Measurements from ENCODE around the gene ZSWIM7. TPM values are rescaled to one million over a fixed set of nuclear protein-coding genes. Genes with fewer than 3 reads are reported as not detected.

The ZSWIM7 gene
- total RNA-seq, 1 experiment from 2014 or later: 37.8 TPM

GRCh38 chr17:15929941-15930340 is 69.6 kb downstream of the ZSWIM7 start:
- Histone ChIP-seq H2BK12ac (ENCODE audit: insufficient read length, low read depth, low read length) (no peak overlapping the region), H3K9ac (ENCODE audit: extremely low read depth, insufficient read length, low read length) (no peak overlapping the region), H3K27ac (ENCODE audit: insufficient read length, low read depth, low read length) (no peak overlapping the region), H3K79me2 (ENCODE audit: insufficient read depth, low read length) (no peaks in the 10 kb centered on the region), H2AFZ (ENCODE audit: low read length) (no peak overlapping the region), H2BK5ac (ENCODE audit: insufficient read length, low read length) (no peak overlapping the region), H4K5ac (ENCODE audit: insufficient read length, low read depth, low read length) (no peak overlapping the region), H3K23me2 (ENCODE audit: insufficient read length, low read depth, low read length, poor library complexity, severe bottlenecking) (no peaks in the 10 kb centered on the region), H3T11ph (ENCODE audit: low read length) (no peak overlapping the region), H3K56ac (ENCODE audit: insufficient read length, low read depth, low read length) (no peak overlapping the region), H4K91ac (ENCODE audit: insufficient read length, low read depth, low read length) (no peak overlapping the region), H3K23ac (ENCODE audit: insufficient read length, low read depth, low read length) (no peak overlapping the region), H3K4ac (ENCODE audit: low read depth, low read length) (no peak overlapping the region), H2BK120ac (ENCODE audit: low read depth, low read length, poor library complexity, severe bottlenecking) (no peak overlapping the region), H4K8ac (replicated peaks; ENCODE audit: insufficient read length, low read depth, low read length) (no peak overlapping the region), H2AK5ac (ENCODE audit: insufficient read length, low read length) (no peak overlapping the region), H3K79me1 (ENCODE audit: insufficient read depth, low read depth, low read length, poor library complexity, severe bottlenecking) (no peaks in the 10 kb centered on the region), H3K4me1 (ENCODE audit: insufficient read depth, low read length) (no peaks in the 10 kb centered on the region), H3K9me3 (ENCODE audit: control insufficient read depth, low read depth, low read length) (no peaks in the 10 kb centered on the region), H4K20me1 (ENCODE audit: control insufficient read depth, insufficient read depth, insufficient read length) (no peaks in the 10 kb centered on the region), H3K14ac (ENCODE audit: insufficient read depth, low read length) (no peak overlapping the region), H2BK20ac (ENCODE audit: low read depth, low read length, poor library complexity, severe bottlenecking) (no peak overlapping the region), H3K27me3 (ENCODE audit: insufficient read depth, low read length) (no peaks in the 10 kb centered on the region), H3K4me2 (ENCODE audit: insufficient read depth, insufficient read length, low read length) (no peak overlapping the region), H2BK15ac (ENCODE audit: low read depth, low read length) (no peak overlapping the region), H3K18ac (ENCODE audit: insufficient read length, low read depth, low read length) (no peak overlapping the region)
- H3K36me3 Mint-ChIP-seq (ENCODE audit: insufficient read depth in 1 of 3, low read depth in 3 of 3): no peaks in the 10 kb centered on the region
- H3K27me3 Mint-ChIP-seq (ENCODE audit: low read depth): peaks cover 9% of the 10 kb centered on the region
- H3K9me3 Mint-ChIP-seq: no peaks in the 10 kb centered on the region
- H3K27ac Mint-ChIP-seq: no peak overlapping the region; a peak in 1 of 7 replicates
- no peak overlapping the region for H3K4me3 Mint-ChIP-seq
- TF ChIP-seq CTCF (conservative IDR thresholded peaks at IDR 0.05): no peak
- H3K4me1 Mint-ChIP-seq: peaks cover 8% of the 10 kb centered on the region in 2 experiments
- WGBS (ENCODE audit: extremely low coverage, insufficient read length, low lambda C conversion rate): no CpG with 5 or more reads among the region's 4 CpGs
- DNase-seq: no peak
